ENCODE data around the gene NME3.

NME3 gene

DNA sequence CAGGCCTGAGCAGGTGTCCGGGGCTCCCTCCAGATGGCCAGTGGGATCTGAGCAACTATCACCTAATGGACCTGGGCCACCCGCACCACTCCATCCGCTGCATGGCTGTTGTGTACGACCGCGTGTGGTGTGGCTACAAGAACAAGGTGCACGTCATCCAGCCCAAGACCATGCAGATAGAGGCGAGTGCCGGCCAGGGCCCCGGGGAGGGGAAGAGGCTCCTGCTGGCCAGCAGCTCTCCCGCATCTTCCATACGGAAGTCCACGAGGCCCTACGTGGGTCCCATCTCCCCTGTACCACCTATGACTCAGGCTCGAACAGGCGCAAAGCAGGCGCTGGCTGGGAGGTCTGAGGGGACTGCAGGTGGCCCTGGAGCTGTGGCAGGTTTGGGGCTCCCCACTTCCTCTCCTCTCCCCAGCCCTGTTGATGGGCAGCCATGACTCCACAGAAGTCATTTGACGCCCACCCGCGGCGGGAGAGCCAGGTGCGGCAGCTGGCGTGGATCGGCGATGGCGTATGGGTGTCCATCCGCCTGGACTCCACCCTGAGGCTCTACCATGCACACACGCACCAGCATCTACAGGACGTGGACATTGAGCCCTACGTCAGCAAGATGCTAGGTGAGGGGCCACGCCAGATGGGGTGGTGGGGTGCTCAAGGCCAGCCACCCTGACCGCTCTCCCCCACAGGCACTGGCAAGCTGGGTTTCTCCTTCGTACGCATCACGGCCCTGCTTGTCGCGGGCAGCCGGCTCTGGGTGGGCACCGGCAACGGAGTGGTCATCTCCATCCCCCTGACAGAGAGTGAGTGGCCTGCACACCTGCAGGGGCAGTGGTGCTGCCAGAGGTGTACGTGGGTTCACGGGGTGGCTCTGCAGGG, 4.0 kb downstream of the NME3 start:
- H3K4me3 ChIP-seq (replicated peaks; ENCODE audit: low read depth, low read length) = no peak overlapping the region
- no peak for DNase-seq (ENCODE audit: low read depth)
- TF ChIP-seq, protein P1, sequence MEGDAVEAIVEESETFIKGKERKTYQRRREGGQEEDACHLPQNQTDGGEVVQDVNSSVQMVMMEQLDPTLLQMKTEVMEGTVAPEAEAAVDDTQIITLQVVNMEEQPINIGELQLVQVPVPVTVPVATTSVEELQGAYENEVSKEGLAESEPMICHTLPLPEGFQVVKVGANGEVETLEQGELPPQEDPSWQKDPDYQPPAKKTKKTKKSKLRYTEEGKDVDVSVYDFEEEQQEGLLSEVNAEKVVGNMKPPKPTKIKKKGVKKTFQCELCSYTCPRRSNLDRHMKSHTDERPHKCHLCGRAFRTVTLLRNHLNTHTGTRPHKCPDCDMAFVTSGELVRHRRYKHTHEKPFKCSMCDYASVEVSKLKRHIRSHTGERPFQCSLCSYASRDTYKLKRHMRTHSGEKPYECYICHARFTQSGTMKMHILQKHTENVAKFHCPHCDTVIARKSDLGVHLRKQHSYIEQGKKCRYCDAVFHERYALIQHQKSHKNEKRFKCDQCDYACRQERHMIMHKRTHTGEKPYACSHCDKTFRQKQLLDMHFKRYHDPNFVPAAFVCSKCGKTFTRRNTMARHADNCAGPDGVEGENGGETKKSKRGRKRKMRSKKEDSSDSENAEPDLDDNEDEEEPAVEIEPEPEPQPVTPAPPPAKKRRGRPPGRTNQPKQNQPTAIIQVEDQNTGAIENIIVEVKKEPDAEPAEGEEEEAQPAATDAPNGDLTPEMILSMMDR (IDR thresholded peaks at IDR 0.05; ENCODE audit: low read length, missing control alignments) = no peak

- DNase-seq (ENCODE audit: low read depth) = no peak
- TF ChIP-seq, protein P1 (IDR thresholded peaks at IDR 0.05; ENCODE audit: low read length, missing control alignments) = no peak
- H3K4me3 ChIP-seq (replicated peaks; ENCODE audit: low read depth, low read length) = no peak overlapping the region
Measured at GRCh38 chr16:1766701-1767100, 4.6 kb downstream of the NME3 start.

- TF ChIP-seq, protein P1 (IDR thresholded peaks at IDR 0.05; ENCODE audit: low read length, missing control alignments) = no peak
- no peak for DNase-seq (ENCODE audit: low read depth)
- H3K4me3 ChIP-seq (replicated peaks; ENCODE audit: low read depth, low read length) = no peak overlapping the region
Measured at GRCh38 chr16:1766231-1766630, 5.1 kb downstream of the NME3 start.

GRCh38 chr16:1765826-1766225, 5.5 kb downstream of the NME3 start:
- no peak overlapping the region for H3K4me3 ChIP-seq (replicated peaks; ENCODE audit: low read depth, low read length)
- TF ChIP-seq, protein P1 (IDR thresholded peaks at IDR 0.05; ENCODE audit: low read length, missing control alignments) = no peak
- DNase-seq (ENCODE audit: low read depth) = no peak

DNA sequence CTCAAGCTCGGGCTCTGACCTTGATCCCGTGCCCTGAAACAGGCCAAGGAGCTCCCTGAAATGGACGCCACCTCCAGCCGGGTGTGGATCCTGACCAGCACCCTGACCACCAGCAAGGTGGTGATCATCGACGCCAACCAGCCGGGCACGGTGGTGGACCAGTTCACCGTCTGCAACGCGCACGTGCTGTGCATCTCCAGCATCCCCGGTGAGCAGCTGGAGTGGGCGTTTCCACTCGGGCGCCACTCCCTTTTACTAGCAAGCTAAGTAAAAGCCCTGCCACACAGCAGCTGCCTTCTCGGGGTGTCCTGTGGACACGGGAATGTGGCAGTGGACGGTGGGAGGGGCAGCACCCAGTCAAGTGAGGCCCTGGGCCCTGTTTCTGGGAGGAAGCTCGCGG, 6.4 kb downstream of the NME3 start:
- DNase-seq (ENCODE audit: low read depth) = no peak
- H3K4me3 ChIP-seq (replicated peaks; ENCODE audit: low read depth, low read length) = no peak overlapping the region
- TF ChIP-seq, protein P1 (IDR thresholded peaks at IDR 0.05; ENCODE audit: low read length, missing control alignments) = no peak

GRCh38 chr16:1763521-1764511, 7.5 kb downstream of the NME3 start:
- TF ChIP-seq, protein P1 (IDR thresholded peaks at IDR 0.05; ENCODE audit: low read length, missing control alignments) = peak; percentile 29
- no peak overlapping the region for H3K4me3 ChIP-seq (replicated peaks; ENCODE audit: low read depth, low read length)
- DNase-seq (ENCODE audit: low read depth) = no peak
